Epithelial cell of esophagus (primary cell): Measurements from ENCODE around the gene NAGPA.

Source experiments
- DNase-seq: peaks from one replicate; pipeline ENCODE4 v3.0.0; 2010; ENCODE audit warnings: low read depth
- H3K4me3 ChIP-seq: 2 replicates; pipeline ENCODE4 v1.5.1; 2011; ENCODE audit warnings: mild to moderate bottlenecking, low read length, control low read depth
- TF ChIP-seq, protein P1 (sequence below): IDR thresholded peaks from 2 replicates; pipeline ENCODE4 v1.5.1; 2011; ENCODE audit warnings: low read depth, mild to moderate bottlenecking, low read length, control low read depth, inconsistent platforms; ENCODE audit not compliant: insufficient read depth; ENCODE audit errors: missing control alignments

The NAGPA gene

DNA sequence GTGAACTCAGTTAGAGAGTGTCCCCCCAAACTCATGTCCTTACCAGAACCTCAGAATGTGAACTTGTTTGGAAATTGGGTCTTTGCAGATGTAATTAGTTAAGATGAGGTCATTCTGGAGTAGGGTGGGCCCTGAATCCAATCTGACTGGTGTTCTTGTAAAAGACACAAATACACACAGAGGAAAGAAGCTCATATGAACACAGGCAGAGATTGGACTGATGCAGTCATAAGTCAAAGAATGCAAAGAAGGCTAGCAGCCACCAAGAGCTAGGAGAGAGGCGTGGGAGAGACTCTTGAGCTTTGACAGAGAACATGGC is 2.1 kb upstream of the NAGPA start:
- TF ChIP-seq, protein P1, sequence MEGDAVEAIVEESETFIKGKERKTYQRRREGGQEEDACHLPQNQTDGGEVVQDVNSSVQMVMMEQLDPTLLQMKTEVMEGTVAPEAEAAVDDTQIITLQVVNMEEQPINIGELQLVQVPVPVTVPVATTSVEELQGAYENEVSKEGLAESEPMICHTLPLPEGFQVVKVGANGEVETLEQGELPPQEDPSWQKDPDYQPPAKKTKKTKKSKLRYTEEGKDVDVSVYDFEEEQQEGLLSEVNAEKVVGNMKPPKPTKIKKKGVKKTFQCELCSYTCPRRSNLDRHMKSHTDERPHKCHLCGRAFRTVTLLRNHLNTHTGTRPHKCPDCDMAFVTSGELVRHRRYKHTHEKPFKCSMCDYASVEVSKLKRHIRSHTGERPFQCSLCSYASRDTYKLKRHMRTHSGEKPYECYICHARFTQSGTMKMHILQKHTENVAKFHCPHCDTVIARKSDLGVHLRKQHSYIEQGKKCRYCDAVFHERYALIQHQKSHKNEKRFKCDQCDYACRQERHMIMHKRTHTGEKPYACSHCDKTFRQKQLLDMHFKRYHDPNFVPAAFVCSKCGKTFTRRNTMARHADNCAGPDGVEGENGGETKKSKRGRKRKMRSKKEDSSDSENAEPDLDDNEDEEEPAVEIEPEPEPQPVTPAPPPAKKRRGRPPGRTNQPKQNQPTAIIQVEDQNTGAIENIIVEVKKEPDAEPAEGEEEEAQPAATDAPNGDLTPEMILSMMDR: no peak
- no peak for DNase-seq
- no peak overlapping the region for H3K4me3 ChIP-seq

DNA sequence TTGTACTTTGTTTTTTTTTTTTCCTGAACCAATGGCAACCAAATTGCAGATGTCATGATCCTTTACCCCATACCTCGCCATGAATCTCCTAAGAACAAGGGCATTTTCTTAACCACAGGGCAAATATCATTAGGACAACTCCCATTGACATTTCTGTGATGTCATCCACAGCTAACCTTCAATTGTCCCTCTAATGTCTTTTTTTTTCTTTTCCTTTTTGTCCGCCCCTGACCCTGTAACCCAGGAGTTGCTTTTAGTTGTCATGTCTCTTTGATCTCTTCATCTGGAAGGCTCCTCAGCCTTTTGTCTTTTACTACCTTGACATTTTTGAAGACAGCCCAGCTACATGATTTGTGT is 410 bp upstream of the NAGPA start:
- DNase-seq: no peak
- H3K4me3 ChIP-seq: peak overlapping the region; percentile 65
- TF ChIP-seq, protein P1: no peak

DNA sequence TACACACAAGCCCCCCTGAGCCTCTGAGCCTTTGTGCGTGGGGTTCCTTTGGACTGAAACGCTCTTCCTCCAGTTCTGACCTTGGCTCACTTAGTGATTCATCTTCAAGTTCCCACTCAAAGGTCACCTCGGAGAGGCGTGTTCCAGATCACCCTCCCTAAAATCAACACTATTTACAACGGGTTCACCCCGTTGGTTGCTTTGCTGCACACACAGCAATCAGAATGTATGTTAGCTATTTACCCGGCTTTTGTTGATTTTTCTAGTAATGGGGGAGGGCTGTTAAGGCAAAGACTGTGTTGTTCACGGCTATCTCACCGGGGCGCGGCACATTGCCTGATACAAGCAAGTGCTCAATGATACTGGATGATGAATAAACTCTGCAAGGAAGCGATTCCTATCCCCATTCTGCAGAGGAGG is 977 bp downstream of the NAGPA start:
- peak; percentile 18 for DNase-seq
- TF ChIP-seq, protein P1: no peak
- H3K4me3 ChIP-seq: peak overlapping the region; percentile 65

DNA sequence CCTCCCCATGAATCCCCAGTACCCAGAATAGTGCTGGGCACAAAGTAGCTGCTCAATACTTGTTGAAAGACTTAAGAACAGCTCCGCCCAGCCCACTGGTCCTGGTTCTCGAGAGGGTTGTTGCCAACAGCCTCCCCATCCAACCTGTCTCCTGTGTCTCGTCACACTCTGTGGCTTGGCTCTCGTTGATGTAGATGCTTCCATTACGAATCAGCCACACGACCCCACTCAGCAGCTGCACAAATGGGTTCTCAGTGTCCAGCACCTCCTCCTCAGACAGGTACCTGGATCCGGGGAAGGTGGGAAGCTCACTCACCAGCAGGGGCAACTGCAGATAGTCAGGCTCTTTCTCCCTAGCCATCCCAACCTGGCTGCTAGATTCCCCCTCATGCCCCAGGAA is 2.1 kb downstream of the NAGPA start:
- TF ChIP-seq, protein P1: no peak
- no peak overlapping the region for H3K4me3 ChIP-seq
- DNase-seq: no peak

DNA sequence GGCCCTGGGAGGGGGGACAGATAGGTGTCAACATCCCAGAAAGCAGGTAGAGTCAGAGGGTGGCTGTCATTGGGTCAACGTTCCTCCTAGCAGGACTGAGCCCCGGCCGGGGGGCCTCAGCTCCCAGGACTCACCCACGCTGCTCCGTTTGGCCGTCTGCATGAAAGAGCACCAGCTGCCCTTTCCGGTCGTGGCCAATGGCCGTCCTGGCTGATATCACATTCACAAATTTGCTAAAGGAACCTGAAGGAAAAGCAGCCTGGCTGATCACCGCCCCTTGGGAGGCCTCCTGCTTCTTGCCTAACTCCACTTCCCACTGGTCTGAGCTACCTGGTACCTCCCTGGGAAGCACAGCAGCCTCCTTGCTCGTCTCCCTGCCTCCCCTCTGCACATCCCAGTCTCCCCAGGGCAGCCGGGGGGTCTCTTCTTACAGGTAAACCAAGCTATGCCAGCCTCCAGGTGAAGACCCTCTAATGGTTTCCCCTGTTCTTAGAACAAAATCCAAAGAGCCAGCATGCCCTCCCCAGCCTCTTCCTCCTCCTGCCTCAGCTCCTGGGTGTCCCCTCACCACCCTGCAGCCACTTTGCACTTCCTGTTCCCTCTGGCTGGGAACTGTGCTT is 3.4 kb downstream of the NAGPA start:
- H3K4me3 ChIP-seq: no peak overlapping the region
- DNase-seq: no peak
- TF ChIP-seq, protein P1: no peak

DNA sequence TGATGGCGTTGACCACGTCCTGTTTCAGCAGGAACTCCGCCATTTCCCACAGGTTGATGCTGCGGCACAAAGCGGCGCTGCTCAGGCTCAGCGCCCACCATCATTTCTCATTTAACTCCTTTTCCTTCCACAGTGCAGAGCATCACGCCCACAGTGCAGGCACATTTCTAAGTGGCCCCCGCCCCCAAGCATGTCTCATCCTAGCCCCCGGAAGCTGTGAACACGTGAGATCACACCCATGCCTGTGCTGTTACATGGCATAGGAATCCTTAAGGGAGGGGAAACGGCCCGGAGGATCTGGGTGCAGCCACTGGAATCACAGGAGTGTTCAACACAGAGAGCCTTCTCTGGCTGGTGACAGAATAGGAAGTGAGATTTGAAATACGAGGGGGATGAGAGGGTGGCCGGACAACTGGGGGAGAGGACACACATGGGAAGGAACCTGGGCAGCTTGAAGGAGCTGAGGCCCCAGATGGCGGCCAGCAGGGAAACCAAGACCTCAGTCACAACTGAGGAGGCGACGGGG is 4.7 kb downstream of the NAGPA start:
- no peak overlapping the region for H3K4me3 ChIP-seq
- TF ChIP-seq, protein P1: no peak
- no peak for DNase-seq

DNA sequence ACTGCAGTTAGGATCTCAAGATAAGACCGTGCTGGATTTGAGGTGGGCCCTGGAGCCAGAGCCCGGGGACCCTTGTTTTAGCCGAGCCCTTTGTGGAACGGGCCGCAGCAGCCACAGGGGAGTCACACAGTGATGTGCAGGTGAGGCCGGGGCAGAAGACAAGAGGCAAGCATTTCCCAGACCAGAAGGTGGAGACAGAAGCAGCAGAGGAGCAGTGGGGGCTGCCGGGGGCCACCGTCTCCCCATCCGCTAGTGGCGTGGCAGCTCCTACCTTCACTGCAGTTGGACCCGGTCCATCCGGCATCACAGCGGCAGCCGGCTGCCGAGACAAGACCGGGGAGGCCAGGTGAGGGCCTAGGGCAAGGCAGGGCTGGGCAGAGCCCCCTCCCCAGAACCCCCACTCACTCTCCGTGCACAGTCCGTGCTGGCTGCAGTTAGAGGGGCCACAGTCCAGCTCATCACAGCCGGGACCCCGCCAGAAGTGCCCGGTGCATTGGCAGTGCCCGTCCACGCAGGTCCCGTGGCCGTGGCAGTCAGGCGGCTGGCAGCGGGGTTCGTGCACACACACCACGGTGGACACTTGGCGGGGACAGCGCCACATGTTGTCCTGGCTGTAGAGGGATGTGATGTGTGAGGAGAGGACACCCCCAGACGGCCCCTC is 6.0 kb downstream of the NAGPA start:
- TF ChIP-seq, protein P1: no peak

More for the DNA sequence above, 6.0 kb downstream of the NAGPA start:
- DNase-seq: no peak
- H3K4me3 ChIP-seq: no peak overlapping the region
